Activated naive CD4-positive, alpha-beta T cell treated with anti-CD3 and anti-CD28 coated beads, Interleukin-2, amount 50 U/mL, for 72 hours (primary cell): ENCODE measurements around the gene IPPK. TPM values are rescaled to one million over a fixed set of nuclear protein-coding genes. Genes with fewer than 3 reads are reported as not detected.

Experiments
- ATAC-seq, 2 donors: fragments of 150-1000 bp; cut with Tn5 transposase; 2 replicates each; pipeline ENCODE4 v1.10.0; 2021; ENCODE audit warnings: mild to moderate bottlenecking in 2 of 2, moderate library complexity in 2 of 2
- DNase-seq, 2 donors: peaks; one replicate each; pipeline ENCODE4 v3.0.0; 2021 to 2022; ENCODE audit warnings: low spot score in 2 of 2
- H3K27ac Mint-ChIP-seq, 2 donors: one replicate each; pipeline ENCODE4 v1.8.0; 2022; ENCODE audit warnings: mild to moderate bottlenecking in 2 of 2, mixed read lengths in 2 of 2
- H3K36me3 Mint-ChIP-seq, 2 donors: one replicate each; pipeline ENCODE4 v1.8.0; 2022; ENCODE audit warnings: mixed read lengths in 2 of 2
- H3K9me3 Mint-ChIP-seq, 2 donors: one replicate each; pipeline ENCODE4 v1.8.0; 2022; ENCODE audit warnings: mixed read lengths in 2 of 2
- total RNA-seq, 2 donors: library from RNA; stranded (reverse); gene quantifications; one replicate each; pipeline ENCODE4 v1.2.3, GENCODE V29; 2022

IPPK gene
- total RNA-seq, 2 donors from 2014 or later, result 14.0 to 14.1 TPM

DNA sequence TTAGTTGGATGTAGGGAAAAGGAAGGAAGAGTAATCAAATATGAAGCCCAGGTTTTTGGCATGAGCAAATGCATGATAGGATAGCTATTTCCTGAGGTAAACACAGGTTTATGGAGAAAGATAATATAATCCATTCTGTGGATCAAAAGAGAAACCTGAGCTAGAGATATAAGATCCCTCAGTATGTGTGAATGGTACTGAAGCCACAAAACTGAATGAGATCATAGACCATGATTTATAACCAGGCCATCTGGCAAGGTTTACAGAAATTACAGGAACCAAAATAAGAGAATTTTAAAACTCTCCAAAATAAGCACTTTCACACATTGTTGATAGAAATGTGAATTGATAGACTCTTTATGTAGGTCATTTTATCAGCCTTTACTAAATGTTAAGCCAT is 105.4 kb downstream of the IPPK start:
- ATAC-seq (no peak), DNase-seq (no peak)
- no peak overlapping the region for H3K27ac Mint-ChIP-seq
- H3K9me3 Mint-ChIP-seq, result peaks cover 4 to 11% of the 10 kb centered on the region in 2 donors
- peaks cover 0 to 14% of the 10 kb centered on the region in 2 donors for H3K36me3 Mint-ChIP-seq

Other genes starting within 250 kb of the IPPK start
- gene OMD, start 245.7 kb downstream of the IPPK start, total RNA-seq, result not detected
- gene ASPN, start 187.6 kb downstream of the IPPK start, total RNA-seq, result not detected
- gene ECM2, start 134.1 kb downstream of the IPPK start, total RNA-seq, result not detected
- 10 to 100 TPM; 15.0 to 15.3 TPM for gene BICD2, start 94.7 kb upstream of the IPPK start, total RNA-seq
- 10 to 100 TPM in 1 of 2 donors, 1 to 10 TPM in 1; 8.1 to 12.5 TPM for gene ZNF484, start 207.9 kb upstream of the IPPK start, total RNA-seq